Stimulated activated CD4-positive, alpha-beta T cell treated with anti-CD3 and anti-CD28 coated beads, Interleukin-4, amount 100 ng/mL, for 1 hour (primary cell): ENCODE measurements around the gene ST6GALNAC2.
"Not testable (repeated sequence)": the region's sequence is repeated elsewhere in the genome, so short reads cannot be mapped to it uniquely, and the experiment has no call there.

ENCODE experiments used
- DNase-seq: peaks from one replicate; pipeline ENCODE4 v3.0.0-alpha.2; 2020

ST6GALNAC2 gene

DNA sequence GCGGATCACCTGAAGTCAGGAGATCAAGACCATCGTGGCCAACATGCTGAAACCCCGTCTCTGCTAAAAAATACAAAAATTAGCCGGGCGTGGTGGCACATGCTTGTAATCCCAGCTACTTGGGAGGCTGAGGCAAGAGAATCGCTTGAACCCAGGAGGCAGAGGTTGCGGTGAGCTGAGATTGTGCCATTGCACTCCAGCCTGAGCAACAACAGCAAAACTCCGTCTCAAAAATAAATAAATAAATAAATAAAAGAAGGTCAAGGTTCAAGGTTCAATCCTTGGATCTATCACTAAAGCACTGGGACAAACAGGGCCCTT lies 60.2 kb downstream of the ST6GALNAC2 start:
- DNase-seq = not testable (repeated sequence)

DNA sequence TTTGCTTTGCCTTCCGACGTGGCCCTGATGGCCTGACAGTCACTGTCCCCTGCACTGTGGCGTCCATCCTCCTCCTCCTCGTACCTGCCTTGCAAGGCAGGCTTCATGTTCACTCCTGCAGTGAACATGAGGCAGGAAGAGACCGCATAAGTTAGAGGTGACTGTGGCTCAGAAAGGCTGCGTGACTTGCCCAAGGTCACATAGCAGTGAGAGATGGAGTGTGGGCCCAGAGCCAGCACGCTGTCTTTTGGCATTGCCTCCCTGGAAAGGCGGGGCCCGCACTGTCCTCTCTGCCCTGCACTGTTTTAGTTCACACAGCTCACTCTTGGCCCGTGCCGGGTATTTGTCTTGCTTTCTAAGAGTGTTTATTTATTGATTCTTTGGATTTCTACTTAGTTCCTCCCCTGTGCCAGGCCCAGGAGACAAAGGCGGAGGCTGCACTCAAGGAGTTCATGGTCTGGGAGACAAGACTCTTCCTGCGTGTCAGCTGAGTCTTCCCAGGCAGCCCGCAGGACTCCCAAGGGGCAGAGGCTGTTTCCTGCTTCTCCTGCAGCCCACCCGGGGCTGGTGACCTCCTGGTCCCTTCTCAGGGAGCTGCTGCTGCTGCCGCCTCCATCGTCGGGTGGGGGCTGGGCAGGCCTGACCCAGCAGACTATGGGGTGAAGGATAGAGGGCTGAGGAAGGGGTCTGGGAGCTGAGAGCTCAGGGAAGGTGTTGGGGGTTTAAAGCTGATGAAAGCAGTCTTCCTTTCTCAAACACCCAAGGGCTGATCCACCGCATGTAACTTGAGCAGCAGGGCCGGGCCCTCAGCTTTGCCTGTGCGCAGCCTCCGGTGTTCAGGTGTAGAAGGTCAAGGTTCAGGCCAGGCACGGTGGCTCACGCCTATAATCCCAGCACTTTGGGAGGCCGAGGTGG lies 60.8 kb downstream of the ST6GALNAC2 start:
- DNase-seq = no peak

DNA sequence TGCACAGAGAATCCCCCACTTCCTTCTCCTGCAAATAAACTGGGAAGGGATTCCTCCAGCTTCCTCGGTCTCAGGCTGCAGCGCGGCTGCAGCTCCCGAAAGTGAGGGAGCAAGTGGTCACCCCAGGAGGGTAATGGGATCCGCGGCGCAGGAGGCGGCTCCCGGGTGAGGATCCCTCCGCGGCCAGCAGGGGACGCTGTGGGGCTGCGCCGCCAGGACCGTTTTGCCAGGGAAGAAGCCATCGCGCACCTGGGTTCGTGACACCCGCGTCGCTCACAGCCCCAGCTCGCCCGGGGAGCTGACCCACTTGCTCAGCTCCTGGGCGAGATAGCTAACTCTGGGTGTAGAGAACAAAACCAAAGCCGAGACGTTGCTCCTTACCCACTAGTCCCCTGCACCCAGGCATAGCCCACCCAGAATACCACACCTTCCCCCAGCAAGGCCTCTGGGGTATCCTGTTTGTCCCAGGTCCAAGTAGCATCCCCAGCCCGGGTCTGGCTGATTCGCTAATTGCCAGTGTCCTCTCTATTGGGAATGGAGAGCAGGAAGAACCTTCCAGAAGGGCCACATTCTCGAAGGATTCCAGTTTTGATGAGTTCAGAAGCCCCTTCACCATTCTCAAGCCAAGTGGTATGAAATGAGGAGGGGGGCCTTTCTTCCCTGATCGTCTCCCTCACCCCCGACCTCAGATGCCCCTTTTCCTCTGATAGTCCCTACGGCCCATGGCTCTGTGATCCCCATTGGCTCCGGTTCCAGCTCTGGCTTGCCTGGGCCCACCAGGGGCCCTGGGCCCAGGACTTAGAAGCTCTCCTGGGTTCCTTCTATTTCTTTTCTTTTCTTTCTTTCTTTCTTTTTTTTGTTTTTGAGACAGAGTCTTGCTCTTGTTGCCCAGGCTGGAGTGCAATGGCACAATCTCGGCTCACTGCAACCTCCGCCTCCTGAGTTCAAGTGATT lies 62.3 kb downstream of the ST6GALNAC2 start:
- peak; percentile 81 for DNase-seq

DNA sequence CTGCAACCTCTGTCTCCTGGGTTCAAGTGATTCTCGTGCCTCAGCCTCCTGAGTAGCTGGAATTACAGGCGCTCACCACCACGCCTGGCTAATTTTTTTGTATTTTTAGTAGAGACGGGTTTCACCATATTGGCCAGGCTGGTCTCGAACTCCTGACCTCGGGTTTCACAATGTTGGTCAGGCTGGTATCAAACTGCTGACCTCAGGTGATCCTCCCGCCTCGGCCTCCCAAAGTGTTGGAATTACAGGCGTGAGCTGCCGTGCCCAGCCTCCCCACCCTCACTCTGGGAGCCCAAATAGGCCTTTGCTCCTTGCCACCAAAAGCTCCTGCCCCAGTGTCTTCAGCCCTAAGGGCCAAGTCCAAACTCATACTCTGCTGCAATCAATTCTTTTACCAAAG lies 64.0 kb downstream of the ST6GALNAC2 start:
- not testable (repeated sequence) for DNase-seq

DNA sequence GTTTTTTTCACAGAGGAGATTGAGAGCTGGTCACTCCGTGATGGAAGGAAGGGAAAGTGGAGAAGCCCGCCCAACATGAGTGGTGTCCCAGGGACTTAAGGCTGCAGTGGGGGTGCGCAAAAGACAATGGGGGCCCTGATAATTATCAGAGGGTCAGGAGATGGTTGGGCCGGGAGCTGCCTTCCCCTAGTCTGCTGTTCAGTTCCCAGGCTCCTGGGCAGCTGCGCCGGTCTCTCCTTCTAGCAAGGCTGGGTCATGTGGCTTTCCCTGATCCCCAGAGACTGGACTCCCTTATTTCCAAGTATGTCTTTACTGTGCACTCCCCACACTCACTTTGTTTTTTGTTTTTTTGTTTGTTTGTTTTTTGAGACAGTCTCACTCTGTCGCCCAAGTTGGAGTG lies 64.4 kb downstream of the ST6GALNAC2 start:
- no peak for DNase-seq

DNA sequence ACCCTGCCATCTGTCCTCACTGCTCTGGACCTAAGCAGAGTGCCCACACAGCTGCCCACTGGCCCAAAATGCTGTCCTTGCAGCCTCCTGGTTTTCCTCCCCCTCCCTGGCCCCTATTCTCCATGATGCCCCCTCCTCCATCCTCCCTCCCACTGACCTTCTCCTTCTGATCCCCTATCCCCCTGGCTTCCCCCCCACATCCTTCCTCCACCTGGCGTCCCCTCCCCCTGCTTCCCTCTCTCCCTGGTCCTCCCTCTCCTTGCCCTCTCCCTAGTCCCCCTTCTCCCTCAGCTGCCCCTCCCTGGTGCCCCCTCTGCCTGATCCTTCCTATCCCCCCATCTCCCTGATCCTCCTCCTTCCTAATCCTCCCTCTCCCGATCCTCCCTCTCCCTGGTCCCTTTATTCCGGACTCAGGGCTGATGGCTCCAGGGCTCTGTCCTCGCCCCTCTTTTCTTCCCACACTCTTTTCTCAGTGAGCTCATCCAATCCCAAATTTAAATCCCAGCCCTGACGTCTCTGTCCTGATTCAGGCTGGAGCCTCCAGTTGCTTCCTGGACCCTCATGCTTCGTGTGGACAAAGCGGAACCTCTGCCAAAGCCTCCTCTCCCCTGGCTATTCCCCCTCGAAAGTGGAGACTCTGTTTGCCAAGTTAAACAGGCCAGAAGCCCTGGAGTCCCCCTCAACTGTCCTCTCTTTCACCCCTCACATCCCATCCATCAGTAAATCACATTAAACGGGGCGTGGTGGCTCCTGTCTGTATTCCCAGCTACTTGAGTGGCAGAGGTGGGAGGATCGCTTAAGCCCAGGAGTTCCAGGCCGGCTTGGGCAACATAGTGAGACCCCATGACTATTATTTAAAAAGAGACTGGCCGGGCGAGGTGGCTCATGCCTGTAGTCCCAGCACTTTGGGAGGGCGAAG lies 66.4 kb downstream of the ST6GALNAC2 start:
- DNase-seq = no peak

DNA sequence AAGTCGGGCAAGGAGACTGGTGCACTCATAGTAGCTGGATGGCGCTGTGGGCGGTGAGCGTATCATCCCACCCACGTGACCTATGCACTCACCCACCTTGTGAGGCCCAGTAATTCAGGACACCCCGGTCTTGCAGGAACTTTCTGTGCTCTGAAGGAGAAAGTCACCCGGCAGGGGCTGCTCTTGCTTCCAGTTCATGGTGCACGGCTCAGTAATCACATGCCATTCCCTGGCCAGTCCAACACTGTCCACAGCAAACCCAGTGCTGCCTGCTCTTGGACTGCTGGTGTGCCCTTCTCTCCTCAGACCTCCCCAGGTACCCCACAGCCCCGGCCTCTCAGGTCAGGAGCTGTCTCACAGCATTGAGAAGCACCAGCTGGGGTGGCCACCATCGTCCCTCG lies 68.0 kb downstream of the ST6GALNAC2 start:
- DNase-seq = no peak
